ENCODE results near the gene IFT27.

The IFT27 gene

GRCh38 chr22:36759481-36760159 is 16.3 kb downstream of the IFT27 start:
- H3K4me3 ChIP-seq (ENCODE audit: low read depth, low read length): no peak overlapping the region
- no peaks in the 10 kb centered on the region for H3K36me3 ChIP-seq (replicated peaks)
- no peaks in the 10 kb centered on the region for H3K27me3 ChIP-seq (replicated peaks)
- in situ Hi-C loops (cut with HindIII; ENCODE audit: low pct_ligation_motif_present, low sequenced_read_pairs): no loop called here
- TF ChIP-seq CTCF (IDR thresholded peaks at IDR 0.05; ENCODE audit: low read depth, low read length, missing control alignments): no peak
- DNase-seq: no peak
- no peak overlapping the region for H3K27ac ChIP-seq

GRCh38 chr22:36758792-36759271 is 17.1 kb downstream of the IFT27 start:
- no peaks in the 10 kb centered on the region for H3K36me3 ChIP-seq (replicated peaks)
- DNase-seq: no peak
- H3K4me3 ChIP-seq (ENCODE audit: low read depth, low read length): no peak overlapping the region
- H3K27me3 ChIP-seq (replicated peaks): no peaks in the 10 kb centered on the region
- TF ChIP-seq CTCF (IDR thresholded peaks at IDR 0.05; ENCODE audit: low read depth, low read length, missing control alignments): no peak
- H3K27ac ChIP-seq: no peak overlapping the region
- in situ Hi-C loops (cut with HindIII; ENCODE audit: low pct_ligation_motif_present, low sequenced_read_pairs): no loop called here

GRCh38 chr22:36757668-36758211 is 18.2 kb downstream of the IFT27 start:
- no peak overlapping the region for H3K4me3 ChIP-seq (ENCODE audit: low read depth, low read length)

GRCh38 chr22:36756746-36757655 is 18.9 kb downstream of the IFT27 start:
- no peak for DNase-seq
- TF ChIP-seq CTCF (IDR thresholded peaks at IDR 0.05; ENCODE audit: low read depth, low read length, missing control alignments): no peak
- H3K4me3 ChIP-seq (ENCODE audit: low read depth, low read length): no peak overlapping the region
- no peaks in the 10 kb centered on the region for H3K36me3 ChIP-seq (replicated peaks)
- no peak overlapping the region for H3K27ac ChIP-seq
- in situ Hi-C loops (cut with HindIII; ENCODE audit: low pct_ligation_motif_present, low sequenced_read_pairs): no loop called here
- no peaks in the 10 kb centered on the region for H3K27me3 ChIP-seq (replicated peaks)

More at GRCh38 chr22:36757668-36758211, 18.2 kb downstream of the IFT27 start:
- no peak overlapping the region for H3K27ac ChIP-seq
- no peaks in the 10 kb centered on the region for H3K36me3 ChIP-seq (replicated peaks)
- peak; percentile 91 for TF ChIP-seq CTCF (IDR thresholded peaks at IDR 0.05; ENCODE audit: low read depth, low read length, missing control alignments)
- peak; percentile 61 for DNase-seq
- H3K27me3 ChIP-seq (replicated peaks): no peaks in the 10 kb centered on the region
- in situ Hi-C loops (cut with HindIII; ENCODE audit: low pct_ligation_motif_present, low sequenced_read_pairs): no loop called here

GRCh38 chr22:36756031-36756430 is 19.9 kb downstream of the IFT27 start:
- Histone ChIP-seq H3K4me3 (ENCODE audit: low read depth, low read length) (no peak overlapping the region), H3K27me3 (replicated peaks) (no peaks in the 10 kb centered on the region), H3K36me3 (replicated peaks) (no peaks in the 10 kb centered on the region), H3K27ac (no peak overlapping the region)
- DNase-seq: no peak
- TF ChIP-seq CTCF (IDR thresholded peaks at IDR 0.05; ENCODE audit: low read depth, low read length, missing control alignments): no peak
- in situ Hi-C loops (cut with HindIII; ENCODE audit: low pct_ligation_motif_present, low sequenced_read_pairs): no loop called here

Data from brain microvascular endothelial cell (primary cell).